ENCODE results near the gene TMCC2. TPM values are rescaled to one million over a fixed set of nuclear protein-coding genes. Genes with fewer than 3 reads are reported as not detected.
A peak's percentile ranks its signal among the peaks of the same experiment; 100 is the strongest.

Gene TMCC2
- total and polyA plus RNA-seq, 10 donors: 0.74 to 146 (median 7.7) TPM

GRCh38 chr1:205291596-205291995 lies 63.9 kb downstream of the TMCC2 start:
- TF ChIP-seq CTCF (IDR thresholded peaks at IDR 0.05 in 8 of 11, conservative IDR thresholded peaks at IDR 0.05 in 3 of 11) (no peak), POLR2AphosphoS5 (IDR thresholded peaks at IDR 0.05) (peak in 1 of 3 donors; percentile 19), POLR2A (IDR thresholded peaks at IDR 0.05) (no peak)
- Histone ChIP-seq H3K27me3 (replicated peaks in 1 of 7) (no peaks in the 10 kb centered on the region), H3K9me3 (no peaks in the 10 kb centered on the region), H3K4me3 (no peak overlapping the region), H3K4me1 (peaks cover 39 to 100% (median 58%) of the 10 kb centered on the region in 6 donors), H3K27ac (peak overlapping the region in 3 of 8 donors; percentile 20 to 51 (median 23)), H3K36me3 (no peaks in the 10 kb centered on the region)
- WGBS, 5 donors: 63 to 80% (median 71%) methylated on average over 4 to 6 of the region's 6 CpGs
- intact Hi-C loops (cut with DNase I; ENCODE audit: low total_unique reads): no loop called here
- no peak for DNase-seq

DNA sequence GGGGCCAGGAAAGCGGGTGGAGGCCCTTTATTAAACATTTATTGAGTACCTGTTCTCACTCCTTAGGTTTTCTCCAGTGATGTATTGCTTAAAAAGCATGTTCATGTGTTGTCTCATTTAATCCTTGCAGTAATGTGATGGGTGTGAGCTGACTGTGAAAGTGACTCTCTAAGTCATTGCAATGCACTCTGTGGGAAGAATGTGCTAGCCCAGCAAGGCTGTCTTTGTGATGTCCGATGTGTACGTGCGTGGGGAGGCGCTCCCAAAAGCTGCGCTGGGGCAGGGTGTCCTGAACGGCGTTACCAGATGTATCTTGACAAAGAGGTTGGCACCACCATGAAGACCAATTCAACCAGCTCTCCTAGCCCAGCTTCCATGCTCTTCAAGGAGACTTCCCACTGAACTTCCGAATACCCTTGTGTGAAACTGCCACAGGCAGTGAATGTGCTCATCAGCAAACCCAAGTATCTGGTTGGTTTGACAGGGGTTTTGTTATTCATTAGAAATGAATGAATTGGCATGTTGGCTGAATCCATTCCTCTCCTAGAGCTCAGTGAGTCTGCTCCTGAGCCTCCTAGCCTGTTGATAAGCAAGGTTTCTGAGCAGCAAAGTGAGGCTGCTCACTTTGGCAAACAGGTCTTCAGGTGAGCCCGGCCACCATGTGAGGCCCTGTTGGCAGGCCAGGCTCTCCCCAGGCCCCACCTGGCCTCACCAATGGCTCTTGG lies 65.8 kb downstream of the TMCC2 start:
- no peak for TF ChIP-seq POLR2A (IDR thresholded peaks at IDR 0.05)
- no peak for TF ChIP-seq CTCF (IDR thresholded peaks at IDR 0.05 in 8 of 11, conservative IDR thresholded peaks at IDR 0.05 in 3 of 11)
- no peak for TF ChIP-seq POLR2AphosphoS5 (IDR thresholded peaks at IDR 0.05)
- peak overlapping the region in 7 of 8 donors; percentile 55 to 80 (median 70) for H3K27ac ChIP-seq
- intact Hi-C loops (cut with DNase I; ENCODE audit: low total_unique reads): no loop called here
- H3K36me3 ChIP-seq: no peaks in the 10 kb centered on the region
- H3K9me3 ChIP-seq: no peaks in the 10 kb centered on the region
- H3K4me1 ChIP-seq: peaks cover 23 to 99% (median 44%) of the 10 kb centered on the region in 6 donors
- H3K4me3 ChIP-seq: no peak overlapping the region
- no peaks in the 10 kb centered on the region for H3K27me3 ChIP-seq (replicated peaks in 1 of 7)
- WGBS, 5 donors: 91 to 98% (median 97%) methylated on average over 10 of the region's 10 CpGs
- DNase-seq: no peak

- intact Hi-C loops (cut with DNase I; ENCODE audit: low total_unique reads): no loop called here
- Histone ChIP-seq H3K4me1 (peaks cover 14 to 99% (median 38%) of the 10 kb centered on the region in 6 donors), H3K9me3 (no peaks in the 10 kb centered on the region), H3K4me3 (no peak overlapping the region), H3K27ac (peak overlapping the region in 7 of 8 donors; percentile 55 to 80 (median 72)), H3K27me3 (replicated peaks in 1 of 7) (no peaks in the 10 kb centered on the region), H3K36me3 (no peaks in the 10 kb centered on the region)
- no peak for DNase-seq
- TF ChIP-seq CTCF (IDR thresholded peaks at IDR 0.05 in 8 of 11, conservative IDR thresholded peaks at IDR 0.05 in 3 of 11) (no peak), POLR2AphosphoS5 (IDR thresholded peaks at IDR 0.05) (peak in 2 of 3 donors; percentile 19 to 33)
- WGBS, 5 donors: 54 to 76% (median 65%) methylated on average over 6 of the region's 6 CpGs
Observed at GRCh38 chr1:205294175-205294917, 66.6 kb downstream of the TMCC2 start.

- no peaks in the 10 kb centered on the region for H3K27me3 ChIP-seq (replicated peaks in 1 of 7)
- H3K27ac ChIP-seq: peak overlapping the region in 7 of 8 donors; percentile 55 to 80 (median 70)
- 78 to 94% (median 84%) methylated on average over 5 of the region's 5 CpGs for WGBS, 5 donors
- TF ChIP-seq POLR2AphosphoS5 (IDR thresholded peaks at IDR 0.05) (no peak), POLR2A (IDR thresholded peaks at IDR 0.05) (no peak), CTCF (IDR thresholded peaks at IDR 0.05 in 8 of 11, conservative IDR thresholded peaks at IDR 0.05 in 3 of 11) (no peak)
- peaks cover 16 to 99% (median 37%) of the 10 kb centered on the region in 6 donors for H3K4me1 ChIP-seq
- no peak overlapping the region for H3K4me3 ChIP-seq
- intact Hi-C loops (cut with DNase I; ENCODE audit: low total_unique reads): no loop called here
- H3K9me3 ChIP-seq: no peaks in the 10 kb centered on the region
- no peak for DNase-seq
- H3K36me3 ChIP-seq: no peaks in the 10 kb centered on the region
Observed at GRCh38 chr1:205294934-205295333, 67.2 kb downstream of the TMCC2 start.

Measured in spleen (tissue), 11 donors.